Endothelial cell of umbilical vein (primary cell): Measurements from ENCODE around the gene TMEM184C. TPM values are rescaled to one million over a fixed set of nuclear protein-coding genes. Genes with fewer than 3 reads are reported as not detected.

Experiments
- BruUV-seq: library from RNA; stranded (reverse); fragments of 400-500 nt; replicated peaks from 2 replicates; lab custom pipeline; 2021; lab: Mats Ljungman, UMichigan
- CTCF ChIA-PET: fragments of 300-600, 350-600 bp; sonication (Branson Sonifier 250); formaldehyde crosslinking; loops from one replicate; lab custom pipeline; 2021; ENCODE audit warnings: antibody characterized with exemption, inconsistent platforms; lab: Charles Lee
- POLR2A ChIA-PET: fragments of 300-600, 350-600 bp; sonication (Branson Sonifier 250); formaldehyde crosslinking; loops from one replicate; lab custom pipeline; 2021; ENCODE audit warnings: antibody characterized with exemption, inconsistent platforms; lab: Charles Lee
- DNase-seq: peaks from one replicate; pipeline ENCODE4 v3.0.0-alpha.2; 2011; ENCODE audit warnings: low read depth, low spot score
- FAIRE-seq: peaks from 2 replicates; lab custom pipeline; 2011; peaks lifted over from hg19 to GRCh38; lab: Jason Lieb, UNC
- H2AFZ ChIP-seq: 2 replicates; pipeline ENCODE4 v1.6.0; 2012; ENCODE audit warnings: low read depth, low read length, control low read depth, inconsistent platforms
- H3K27ac ChIP-seq: 2 replicates; pipeline ENCODE4 v1.5.1; 2011; ENCODE audit warnings: low read depth, mild to moderate bottlenecking, control low read depth, low read length, moderate library complexity; ENCODE audit not compliant: insufficient read depth
- H3K27me3 ChIP-seq, 2 experiments: 2 replicates each; pipeline versions ENCODE4 v1.6.0 to v1.6.1; 2011; ENCODE audit warnings: low read length in 2 of 2, mixed read lengths in 1 of 2; ENCODE audit not compliant: control insufficient read depth in 2 of 2, insufficient read depth in 2 of 2
- H3K36me3 ChIP-seq, 2 experiments: 2 replicates in 1 of 2; 3 replicates in 1 of 2; pipeline ENCODE4 v1.5.1; 2011; ENCODE audit warnings: low read length in 2 of 2, mild to moderate bottlenecking in 1 of 2, moderate library complexity in 1 of 2; ENCODE audit not compliant: control insufficient read depth in 2 of 2, insufficient read depth in 2 of 2; ENCODE audit errors: extremely low read depth in 1 of 2
- H3K4me1 ChIP-seq: 3 replicates; pipeline ENCODE4 v1.5.1; 2011; ENCODE audit warnings: mild to moderate bottlenecking, low read length; ENCODE audit not compliant: control insufficient read depth, insufficient read depth; ENCODE audit errors: extremely low read depth
- H3K4me2 ChIP-seq: 2 replicates; pipeline ENCODE4 v1.6.1; 2011; ENCODE audit warnings: low read length, control low read depth, mixed read lengths; ENCODE audit not compliant: insufficient read depth
- H3K4me3 ChIP-seq, 3 experiments: fragments of 200-600 bp in 1 of 3; sonication (generic), shearing (Covaris generic) in 1 of 3; replicated peaks in 1 of 3; 2 replicates each; pipeline ENCODE4 v1.5.1; 2011 to 2016; ENCODE audit warnings: control low read depth in 3 of 3, low read length in 3 of 3, mild to moderate bottlenecking in 2 of 3, inconsistent platforms in 1 of 3, low read depth in 1 of 3, moderate library complexity in 1 of 3; ENCODE audit not compliant: insufficient read depth in 1 of 3
- H3K79me2 ChIP-seq: 2 replicates; pipeline ENCODE4 v1.6.0; 2012; ENCODE audit warnings: low read length, inconsistent platforms; ENCODE audit not compliant: control insufficient read depth, insufficient read depth
- H3K9ac ChIP-seq: replicated peaks from 2 replicates; pipeline ENCODE3; 2011; ENCODE audit warnings: low read length, control low read depth; ENCODE audit not compliant: insufficient read depth; ENCODE audit errors: extremely low read depth
- H3K9me1 ChIP-seq: replicated peaks from 3 replicates; pipeline ENCODE4 v1.6.0; 2011; ENCODE audit warnings: mild to moderate bottlenecking, low read length; ENCODE audit not compliant: control insufficient read depth, insufficient read depth; ENCODE audit errors: extremely low read depth
- H3K9me3 ChIP-seq: replicated peaks from 2 replicates; pipeline ENCODE4 v1.5.1; 2012; ENCODE audit warnings: low read length, inconsistent platforms; ENCODE audit not compliant: control insufficient read depth, insufficient read depth
- H4K20me1 ChIP-seq: replicated peaks from 2 replicates; pipeline ENCODE3; 2011; ENCODE audit warnings: mild to moderate bottlenecking, low read length; ENCODE audit not compliant: control insufficient read depth, insufficient read depth; ENCODE audit errors: extremely low read depth
- CTCF ChIP-seq, 2 donors: IDR thresholded peaks; 1 replicate in 1 of 2; 2 replicates in 1 of 2; pipeline ENCODE4 v1.5.1; 2011; ENCODE audit warnings: low read length in 2 of 2, mild to moderate bottlenecking in 2 of 2, moderate library complexity in 2 of 2, control low read depth in 1 of 2, inconsistent platforms in 1 of 2, low read depth in 1 of 2; ENCODE audit not compliant: insufficient read depth in 1 of 2; ENCODE audit errors: extremely low read depth in 1 of 2
- EZH2 ChIP-seq: IDR thresholded peaks from 2 replicates; pipeline ENCODE4 v1.6.1; 2012; ENCODE audit warnings: borderline replicate concordance, low read depth, mild to moderate bottlenecking, moderate library complexity, low read length, inconsistent platforms; ENCODE audit not compliant: severe bottlenecking
- GATA2 ChIP-seq: IDR thresholded peaks from 2 replicates; pipeline ENCODE4 v1.7.0; 2011; ENCODE audit warnings: low read depth, mild to moderate bottlenecking, moderate library complexity, mixed read lengths, low read length; ENCODE audit not compliant: insufficient read length, insufficient read depth
- JUN ChIP-seq: IDR thresholded peaks from 2 replicates; pipeline ENCODE4 v1.6.1; 2011; ENCODE audit warnings: borderline replicate concordance, low read depth; ENCODE audit not compliant: insufficient read length, insufficient read depth
- MAX ChIP-seq: IDR thresholded peaks from 2 replicates; pipeline ENCODE4 v1.6.1; 2011; ENCODE audit not compliant: insufficient read depth, insufficient read length
- POLR2A ChIP-seq: IDR thresholded peaks from 2 replicates; pipeline ENCODE4 v1.6.1; 2012; ENCODE audit warnings: low read depth, mild to moderate bottlenecking, control low read depth, low read length
- POLR2AphosphoS5 ChIP-seq: IDR thresholded peaks from 2 replicates; pipeline ENCODE4 v1.6.1; 2012; ENCODE audit warnings: low read depth, mild to moderate bottlenecking, control low read depth, low read length, moderate library complexity; ENCODE audit not compliant: insufficient read depth
- dilution Hi-C: fragments of 300-500 bp; cut with MboI; formaldehyde crosslinking; loops from one replicate; pipeline ENCODE4 v1.15.0; 2019; ENCODE audit warnings: low sequenced_read_pairs; ENCODE audit not compliant: extremely low pct_ligation_motif_present
- intact Hi-C: fragments of 100-400 bp; cut with micrococcal nuclease; formaldehyde crosslinking; loops from one replicate; pipeline ENCODE4 v1.10.0; 2022
- polyA plus RNA-seq, 4 experiments: library from polyadenylated mRNA; depleted of rRNA in 3 of 4; stranded (reverse) in 3 of 4; unstranded in 1 of 4; fragments of >200 nt; gene quantifications; 2 replicates each; pipeline versions ENCODE4 v1.2.1 to v1.2.3, GENCODE V29; 2011 to 2012; ENCODE audit warnings: missing spikeins in 1 of 4
- total RNA-seq: library from RNA; stranded (reverse); gene quantifications from 2 replicates; pipeline ENCODE4 v1.2.3, GENCODE V29; 2021

The TMEM184C gene
- total and polyA plus RNA-seq, 2 donors (not counting 3 experiments of a cell fraction or from before 2014, with no cell fraction given): 10.3 to 29.2 TPM

- ChIA-PET POLR2A (no interaction called here), CTCF (interaction anchor here (1.4 to 2.8 kb wide), 2 partner anchors 81 to 267 kb away, joined by 7 to 21 read pairs; no protein-coding TSS in a partner anchor)
- Histone ChIP-seq H3K9ac (no peak overlapping the region), H3K9me3 (no peaks in the 10 kb centered on the region), H3K4me1 (peaks cover 4% of the 10 kb centered on the region), H3K4me2 (no peak overlapping the region), H3K9me1 (no peaks in the 10 kb centered on the region), H3K36me3 (no peaks in the 10 kb centered on the region), H3K79me2 (no peaks in the 10 kb centered on the region), H4K20me1 (no peaks in the 10 kb centered on the region), H3K27ac (no peak overlapping the region), H3K4me3 (no peak overlapping the region), H2AFZ (no peak overlapping the region), H3K27me3 (peaks cover 0 to 1% of the 10 kb centered on the region in 2 experiments)
- FAIRE-seq: no peak
- dilution Hi-C loops: no loop called here
- no TSS peak for BruUV-seq
- intact Hi-C loops: no loop called here
- TF ChIP-seq GATA2 (no peak), MAX (no peak), POLR2AphosphoS5 (no peak)
- no peak for DNase-seq
Observed at GRCh38 chr4:147599206-147599605, 18.0 kb upstream of the TMEM184C start.

GRCh38 chr4:147599769-147600168 is 17.4 kb upstream of the TMEM184C start:
- Histone ChIP-seq H3K4me1 (peaks cover 4% of the 10 kb centered on the region), H3K27ac (no peak overlapping the region), H3K79me2 (no peaks in the 10 kb centered on the region), H3K27me3 (no peaks in the 10 kb centered on the region), H3K4me3 (no peak overlapping the region), H3K9me1 (no peaks in the 10 kb centered on the region), H3K36me3 (no peaks in the 10 kb centered on the region), H3K9me3 (no peaks in the 10 kb centered on the region), H2AFZ (no peak overlapping the region), H4K20me1 (no peaks in the 10 kb centered on the region), H3K9ac (no peak overlapping the region), H3K4me2 (no peak overlapping the region)
- TF ChIP-seq JUN (no peak), POLR2A (no peak), EZH2 (no peak), GATA2 (no peak), MAX (no peak), CTCF (IDR thresholded peaks at IDR 0.05; ENCODE audit: extremely low read depth in 1 of 2, insufficient read depth in 1 of 2, low read depth in 1 of 2, low read length in 2 of 2) (no peak)
- no TSS peak for BruUV-seq
- dilution Hi-C loops: no loop called here
- DNase-seq: no peak
- no peak for FAIRE-seq
- POLR2A ChIA-PET: no interaction called here
- CTCF ChIA-PET: interaction anchor here (1.4 to 2.8 kb wide), 2 partner anchors 81 to 266 kb away, joined by 7 to 21 read pairs; no protein-coding TSS in a partner anchor
- intact Hi-C loops: no loop called here
